HL-60 (cell line): ENCODE data around the gene TMEM150B.

Experiments
- CTCF ChIP-seq: IDR thresholded peaks from one replicate; pipeline ENCODE4 v1.5.1; 2011; ENCODE audit warnings: low read length, control low read depth, inconsistent platforms; ENCODE audit not compliant: insufficient read depth
- REST ChIP-seq: IDR thresholded peaks from 2 replicates; pipeline ENCODE4 v1.6.1; 2012; ENCODE audit warnings: low read depth; ENCODE audit not compliant: insufficient replicate concordance
- SPI1 ChIP-seq: IDR thresholded peaks from 2 replicates; pipeline ENCODE4 v1.6.1; 2012; ENCODE audit warnings: low read depth, mild to moderate bottlenecking, borderline replicate concordance

DNA sequence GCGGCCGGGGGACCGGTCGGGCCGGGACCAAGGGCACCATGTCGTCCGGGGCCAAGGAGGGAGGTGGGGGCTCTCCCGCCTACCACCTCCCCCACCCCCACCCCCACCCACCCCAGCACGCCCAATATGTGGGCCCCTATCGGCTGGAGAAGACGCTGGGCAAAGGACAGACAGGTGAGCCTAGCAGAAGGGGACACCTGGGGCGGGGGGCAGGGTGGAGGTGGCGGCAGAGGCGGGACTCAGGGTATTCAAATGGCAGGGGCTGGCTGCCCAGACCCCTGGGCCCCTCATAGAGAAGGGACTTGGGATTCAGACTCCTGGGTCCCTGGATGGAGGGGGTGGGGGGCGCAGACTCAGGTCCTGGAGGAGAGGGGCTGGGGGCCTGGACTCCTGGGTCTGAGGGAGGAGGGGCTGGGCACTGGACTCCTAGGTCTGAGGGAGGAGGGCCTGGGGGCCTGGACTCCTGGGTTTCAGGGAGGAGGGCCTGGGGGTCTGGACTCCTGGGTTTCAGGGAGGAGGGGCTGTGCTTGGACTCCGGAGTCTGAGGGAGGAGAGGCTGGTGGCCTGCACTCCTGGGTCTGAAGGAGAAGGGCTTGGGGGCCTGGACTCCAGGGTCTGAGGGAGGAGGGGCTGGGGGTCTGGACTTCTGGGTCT is 40.6 kb downstream of the TMEM150B start:
- no peak for TF ChIP-seq CTCF
- no peak for TF ChIP-seq REST
- TF ChIP-seq SPI1: no peak
